Measurements from ENCODE around the gene PLXNA2. TPM values are rescaled to one million over a fixed set of nuclear protein-coding genes. Genes with fewer than 3 reads are reported as not detected.

PLXNA2 gene
- total and polyA plus RNA-seq, 5 donors from 2014 or later, result 0.02 to 0.62 (median 0.16) TPM; not detected in 2

DNA sequence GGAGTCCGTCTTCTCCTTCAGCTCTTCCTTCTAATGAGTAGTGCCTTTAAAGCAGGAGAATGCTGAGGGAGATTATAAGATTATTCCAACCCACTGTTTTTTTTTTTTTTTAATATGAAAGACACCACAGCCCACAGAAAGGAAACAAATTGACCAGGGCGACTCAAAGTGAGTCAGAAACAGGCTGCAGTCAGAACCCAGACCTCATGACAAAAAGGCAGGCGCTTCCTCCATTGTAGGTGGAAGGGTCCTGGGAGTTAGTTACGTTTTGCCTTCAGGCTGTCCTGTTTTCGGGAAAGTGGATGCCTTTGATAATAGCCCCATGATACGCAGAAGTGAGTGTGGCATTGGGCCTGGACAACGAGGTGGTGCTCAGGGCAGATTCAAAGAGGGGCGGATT is 21.0 kb downstream of the PLXNA2 start:
- Mint-ChIP-seq H3K36me3 (no peaks in the 10 kb centered on the region), H3K27ac (no peak overlapping the region)

DNA sequence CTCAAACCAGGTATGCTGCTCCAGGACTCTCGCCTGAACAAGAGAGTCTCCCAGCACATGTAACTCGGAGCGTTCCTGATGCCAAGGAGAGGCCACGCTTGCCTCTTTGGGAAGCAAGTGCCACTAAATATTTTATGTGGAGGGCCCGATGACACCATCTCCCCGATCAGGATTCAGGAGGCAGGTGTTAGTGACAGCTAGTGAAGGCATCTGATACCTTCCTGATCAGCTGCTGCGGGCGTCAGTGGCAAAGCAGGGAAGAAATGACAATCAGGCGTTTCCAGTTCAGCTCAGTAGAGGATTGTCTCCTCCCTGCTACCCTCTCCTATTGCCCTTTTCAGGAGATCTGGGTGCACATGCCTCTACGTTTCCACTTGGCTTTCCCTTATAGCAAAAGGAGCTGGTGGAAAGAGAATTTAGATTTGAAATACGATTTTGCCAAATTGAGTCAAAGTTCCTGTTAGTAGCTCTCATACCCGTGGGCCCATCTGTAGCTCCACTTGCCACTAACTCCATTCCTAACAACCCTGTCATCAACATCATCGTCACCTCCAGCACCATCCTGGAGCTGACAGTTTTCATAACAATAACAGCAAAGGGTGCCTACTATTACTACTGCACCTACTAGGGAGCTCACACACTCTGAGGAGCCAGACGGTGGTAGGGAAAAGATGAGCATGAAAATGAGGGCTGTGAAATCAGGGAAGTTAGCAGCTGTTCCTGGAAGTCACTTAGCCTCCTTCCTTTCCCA is 21.6 kb downstream of the PLXNA2 start:
- Histone ChIP-seq H3K9me3 (ENCODE audit: control insufficient read depth in 2 of 2, low read length in 2 of 2) (no peaks in the 10 kb centered on the region), H3K4me3 (ENCODE audit: low read depth, low read length) (no peak overlapping the region), H3K27ac (ENCODE audit: insufficient read depth, low read length, poor library complexity, severe bottlenecking) (no peak overlapping the region), H3K27me3 (ENCODE audit: control insufficient read depth, insufficient read depth, low read length) (no peaks in the 10 kb centered on the region), H3K36me3 (ENCODE audit: control insufficient read depth, insufficient read depth, low read length) (no peaks in the 10 kb centered on the region), H3K4me1 (ENCODE audit: control insufficient read depth, insufficient read depth, low read length, poor library complexity, severe bottlenecking) (no peaks in the 10 kb centered on the region)
- Mint-ChIP-seq H3K27ac (no peak overlapping the region), H3K4me1 (peaks cover 0 to 2% (median 0%) of the 10 kb centered on the region in 4 donors), H3K27me3 (no peaks in the 10 kb centered on the region), H3K36me3 (no peaks in the 10 kb centered on the region), H3K9me3 (no peaks in the 10 kb centered on the region), H3K4me3 (no peak overlapping the region)
- DNase-seq (no peak), ATAC-seq (ENCODE audit: low read depth in 2 of 2) (no peak)

More for the DNA sequence above, 21.0 kb downstream of the PLXNA2 start:
- H3K27me3 Mint-ChIP-seq, result no peaks in the 10 kb centered on the region
- peaks cover 0 to 2% (median 0%) of the 10 kb centered on the region in 4 donors for H3K4me1 Mint-ChIP-seq
- Histone ChIP-seq H3K27me3 (ENCODE audit: control insufficient read depth, insufficient read depth, low read length) (no peaks in the 10 kb centered on the region), H3K4me1 (ENCODE audit: control insufficient read depth, insufficient read depth, low read length, poor library complexity, severe bottlenecking) (no peaks in the 10 kb centered on the region), H3K4me3 (ENCODE audit: low read depth, low read length) (no peak overlapping the region), H3K27ac (ENCODE audit: insufficient read depth, low read length, poor library complexity, severe bottlenecking) (no peak overlapping the region), H3K36me3 (ENCODE audit: control insufficient read depth, insufficient read depth, low read length) (no peaks in the 10 kb centered on the region), H3K9me3 (ENCODE audit: control insufficient read depth in 2 of 2, low read length in 2 of 2) (no peaks in the 10 kb centered on the region)
- DNase-seq (no peak), ATAC-seq (ENCODE audit: low read depth in 2 of 2) (no peak)
- H3K9me3 Mint-ChIP-seq, result no peaks in the 10 kb centered on the region
- no peak overlapping the region for H3K4me3 Mint-ChIP-seq

DNA sequence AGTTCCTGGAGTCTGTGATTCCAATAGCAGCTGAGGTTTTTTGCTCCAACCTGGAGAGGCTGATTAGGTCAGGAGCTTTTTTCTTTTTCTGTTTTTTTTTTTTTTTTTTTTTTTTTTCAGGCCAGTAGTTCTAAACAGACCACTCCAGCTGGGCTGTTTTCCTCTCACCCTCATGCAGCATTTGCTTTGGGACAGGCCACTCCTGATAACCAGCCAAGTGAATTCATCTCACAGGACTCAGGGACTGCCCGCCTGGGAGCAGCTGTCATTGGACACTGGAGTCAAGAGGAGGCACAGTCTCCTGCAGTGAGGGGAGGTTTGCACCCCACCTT is 22.9 kb downstream of the PLXNA2 start:
- ATAC-seq (ENCODE audit: low read depth in 2 of 2) (no peak), DNase-seq (no peak)
- Mint-ChIP-seq H3K4me1 (peaks cover 0 to 2% (median 0%) of the 10 kb centered on the region in 4 donors), H3K27me3 (no peaks in the 10 kb centered on the region), H3K36me3 (no peaks in the 10 kb centered on the region), H3K4me3 (no peak overlapping the region), H3K9me3 (no peaks in the 10 kb centered on the region), H3K27ac (no peak overlapping the region)
- Histone ChIP-seq H3K27me3 (ENCODE audit: control insufficient read depth, insufficient read depth, low read length) (no peaks in the 10 kb centered on the region), H3K4me1 (ENCODE audit: control insufficient read depth, insufficient read depth, low read length, poor library complexity, severe bottlenecking) (no peaks in the 10 kb centered on the region), H3K27ac (ENCODE audit: insufficient read depth, low read length, poor library complexity, severe bottlenecking) (no peak overlapping the region), H3K9me3 (ENCODE audit: control insufficient read depth in 2 of 2, low read length in 2 of 2) (no peaks in the 10 kb centered on the region), H3K4me3 (ENCODE audit: low read depth, low read length) (no peak overlapping the region), H3K36me3 (ENCODE audit: control insufficient read depth, insufficient read depth, low read length) (no peaks in the 10 kb centered on the region)

DNA sequence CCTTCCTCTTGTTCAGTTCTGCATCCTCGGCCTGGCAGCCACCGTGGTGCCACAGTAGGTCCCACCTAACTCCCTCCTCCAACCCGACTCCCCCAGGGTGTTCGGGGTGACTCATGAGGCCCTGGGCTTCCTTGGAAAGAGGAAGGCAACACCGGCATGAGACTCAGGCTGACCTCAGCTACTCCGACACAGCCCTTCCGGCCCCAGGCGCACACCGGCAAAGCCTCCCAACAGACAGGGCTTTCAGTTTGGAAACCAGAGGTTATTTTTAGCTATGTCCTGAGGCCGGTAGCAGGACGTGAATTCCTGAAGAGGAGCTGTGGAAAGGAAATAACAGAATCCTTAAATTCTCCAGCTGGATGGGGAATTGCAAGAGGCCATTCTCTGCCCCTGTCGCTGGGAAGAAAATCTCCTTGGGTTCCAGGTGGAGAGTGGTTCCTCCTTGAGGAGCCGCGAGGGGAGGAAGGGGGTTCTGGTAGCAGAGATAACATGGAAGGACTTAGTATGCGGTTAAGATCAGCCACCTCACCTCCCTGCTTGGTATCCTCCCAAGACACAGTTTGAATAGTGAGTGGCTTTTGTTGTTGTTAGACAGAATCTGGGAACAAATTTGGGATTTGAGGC is 24.4 kb downstream of the PLXNA2 start:
- DNase-seq, result no peak
- Histone ChIP-seq H3K27me3 (ENCODE audit: control insufficient read depth, insufficient read depth, low read length) (no peaks in the 10 kb centered on the region), H3K36me3 (ENCODE audit: control insufficient read depth, insufficient read depth, low read length) (no peaks in the 10 kb centered on the region), H3K9me3 (ENCODE audit: control insufficient read depth in 2 of 2, low read length in 2 of 2) (no peaks in the 10 kb centered on the region), H3K4me3 (ENCODE audit: low read depth, low read length) (no peak overlapping the region), H3K27ac (ENCODE audit: insufficient read depth, low read length, poor library complexity, severe bottlenecking) (no peak overlapping the region), H3K4me1 (ENCODE audit: control insufficient read depth, insufficient read depth, low read length, poor library complexity, severe bottlenecking) (no peaks in the 10 kb centered on the region)
- Mint-ChIP-seq H3K4me3 (no peak overlapping the region), H3K36me3 (no peaks in the 10 kb centered on the region), H3K4me1 (peaks cover 0 to 2% (median 0%) of the 10 kb centered on the region in 4 donors), H3K27ac (no peak overlapping the region), H3K27me3 (no peaks in the 10 kb centered on the region), H3K9me3 (no peaks in the 10 kb centered on the region)
- no peak for ATAC-seq (ENCODE audit: low read depth in 2 of 2)

DNA sequence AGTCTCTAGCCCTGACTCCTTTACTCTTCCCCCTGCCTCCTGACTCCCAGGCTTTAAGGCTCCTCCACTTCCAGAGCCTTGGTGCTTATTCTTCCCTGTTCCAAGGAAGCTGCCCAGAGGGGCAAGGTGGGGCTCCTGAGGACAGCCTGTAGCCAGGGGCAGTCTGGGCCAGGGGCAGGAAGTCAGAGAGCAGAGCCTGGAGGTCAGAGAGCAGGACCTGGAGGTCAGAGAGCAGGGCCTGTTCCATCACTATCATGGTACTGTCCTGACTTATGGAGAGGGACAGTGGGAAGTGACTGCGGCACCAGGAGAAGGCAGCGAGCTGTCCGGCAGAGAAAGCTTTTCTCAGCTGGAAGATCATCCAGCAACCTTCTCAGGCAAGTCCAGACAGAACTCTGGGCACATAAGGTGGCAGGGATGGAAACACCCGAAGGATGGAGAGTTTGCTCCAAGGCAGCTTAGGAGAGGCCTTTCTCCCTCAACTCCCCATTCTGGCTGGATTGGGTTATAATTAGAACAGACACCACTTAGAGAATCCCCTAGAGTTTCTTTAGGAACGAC is 25.0 kb downstream of the PLXNA2 start:
- no peaks in the 10 kb centered on the region for H3K27me3 ChIP-seq (ENCODE audit: control insufficient read depth, insufficient read depth, low read length)
- H3K4me3 ChIP-seq (ENCODE audit: low read depth, low read length), result no peak overlapping the region
- H3K27ac ChIP-seq (ENCODE audit: insufficient read depth, low read length, poor library complexity, severe bottlenecking), result no peak overlapping the region
- Mint-ChIP-seq H3K27me3 (no peaks in the 10 kb centered on the region), H3K27ac (no peak overlapping the region), H3K36me3 (no peaks in the 10 kb centered on the region), H3K4me3 (no peak overlapping the region), H3K9me3 (no peaks in the 10 kb centered on the region), H3K4me1 (peaks cover 0 to 2% (median 0%) of the 10 kb centered on the region in 4 donors)
- DNase-seq (no peak), ATAC-seq (ENCODE audit: low read depth in 2 of 2) (no peak)
- H3K4me1 ChIP-seq (ENCODE audit: control insufficient read depth, insufficient read depth, low read length, poor library complexity, severe bottlenecking), result no peaks in the 10 kb centered on the region
- no peaks in the 10 kb centered on the region for H3K36me3 ChIP-seq (ENCODE audit: control insufficient read depth, insufficient read depth, low read length)
- no peaks in the 10 kb centered on the region for H3K9me3 ChIP-seq (ENCODE audit: control insufficient read depth in 2 of 2, low read length in 2 of 2)

DNA sequence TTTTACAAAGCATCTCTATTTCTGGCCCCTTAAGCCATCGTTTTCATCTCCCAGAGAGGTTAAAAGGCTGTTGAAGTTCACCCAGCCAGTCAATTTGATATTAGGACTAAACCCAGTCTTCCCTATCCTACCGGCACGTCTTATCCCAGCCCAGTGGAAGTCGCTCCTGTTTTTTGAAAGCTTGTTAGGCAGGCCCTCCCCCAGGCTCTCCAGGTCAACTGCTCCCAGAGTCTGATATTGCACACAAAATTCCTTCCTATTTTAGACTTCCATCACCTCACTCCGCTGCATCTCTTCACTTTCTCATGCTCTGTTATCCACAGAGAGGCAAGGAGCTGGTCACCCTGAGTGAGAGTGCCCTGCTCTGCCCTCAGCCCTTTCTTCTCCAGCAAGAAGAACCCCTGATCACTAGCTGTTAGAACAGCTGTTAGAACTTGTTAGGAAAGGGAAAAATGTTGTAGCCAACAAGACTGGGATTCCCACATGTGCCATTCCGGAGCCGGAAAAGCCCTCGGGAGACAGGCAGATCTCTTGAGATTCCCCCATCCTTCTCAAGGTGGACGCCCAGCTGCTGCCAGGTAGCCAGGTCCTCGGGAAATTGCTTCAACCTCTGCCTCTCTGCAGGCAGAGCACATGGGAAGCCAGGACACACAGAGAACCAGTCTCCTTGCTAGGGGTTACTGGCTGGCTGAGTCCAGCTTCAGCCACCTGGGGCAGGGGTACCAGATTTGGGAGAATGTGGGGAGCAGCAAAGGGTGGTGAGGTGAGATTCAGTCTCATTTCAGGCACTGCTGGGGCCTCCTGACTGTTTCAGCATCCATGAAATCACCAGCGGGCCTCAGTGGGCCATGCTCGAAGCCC is 25.7 kb downstream of the PLXNA2 start:
- ATAC-seq (ENCODE audit: low read depth in 2 of 2), result no peak
- H3K27me3 Mint-ChIP-seq, result no peaks in the 10 kb centered on the region
- no peaks in the 10 kb centered on the region for H3K27me3 ChIP-seq (ENCODE audit: control insufficient read depth, insufficient read depth, low read length)
- H3K9me3 ChIP-seq (ENCODE audit: control insufficient read depth in 2 of 2, low read length in 2 of 2), result no peaks in the 10 kb centered on the region
- no peak overlapping the region for H3K4me3 ChIP-seq (ENCODE audit: low read depth, low read length)
- H3K36me3 ChIP-seq (ENCODE audit: control insufficient read depth, insufficient read depth, low read length), result no peaks in the 10 kb centered on the region
- peaks cover 0 to 2% (median 0%) of the 10 kb centered on the region in 4 donors for H3K4me1 Mint-ChIP-seq
- no peak overlapping the region for H3K27ac Mint-ChIP-seq
- H3K36me3 Mint-ChIP-seq, result no peaks in the 10 kb centered on the region
- DNase-seq, result no peak
- H3K9me3 Mint-ChIP-seq, result no peaks in the 10 kb centered on the region
- H3K4me1 ChIP-seq (ENCODE audit: control insufficient read depth, insufficient read depth, low read length, poor library complexity, severe bottlenecking), result no peaks in the 10 kb centered on the region
- no peak overlapping the region for H3K27ac ChIP-seq (ENCODE audit: insufficient read depth, low read length, poor library complexity, severe bottlenecking)
- H3K4me3 Mint-ChIP-seq, result no peak overlapping the region

DNA sequence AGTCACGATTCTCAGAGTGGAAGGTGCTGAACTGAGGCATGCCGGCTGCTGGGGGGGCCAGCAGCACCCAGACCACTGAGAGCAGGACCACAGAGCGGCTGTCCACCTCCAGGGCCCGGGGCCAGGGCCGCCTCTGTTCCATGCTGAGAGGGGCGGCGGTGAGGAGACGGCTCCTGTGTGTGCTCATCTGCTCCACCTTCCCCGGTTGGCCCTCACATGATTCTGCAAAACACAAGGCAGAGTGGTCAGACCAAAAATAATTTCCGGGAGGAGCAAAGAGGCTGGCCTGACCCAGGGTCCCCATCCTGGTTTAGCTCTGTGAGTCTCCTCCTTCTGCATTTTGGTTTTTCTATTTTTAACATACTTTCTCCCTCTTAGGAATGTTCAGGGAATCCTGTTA is 26.4 kb downstream of the PLXNA2 start:
- Histone ChIP-seq H3K27me3 (ENCODE audit: control insufficient read depth, insufficient read depth, low read length) (no peaks in the 10 kb centered on the region), H3K4me3 (ENCODE audit: low read depth, low read length) (no peak overlapping the region), H3K4me1 (ENCODE audit: control insufficient read depth, insufficient read depth, low read length, poor library complexity, severe bottlenecking) (no peaks in the 10 kb centered on the region), H3K27ac (ENCODE audit: insufficient read depth, low read length, poor library complexity, severe bottlenecking) (no peak overlapping the region), H3K36me3 (ENCODE audit: control insufficient read depth, insufficient read depth, low read length) (no peaks in the 10 kb centered on the region), H3K9me3 (ENCODE audit: control insufficient read depth in 2 of 2, low read length in 2 of 2) (no peaks in the 10 kb centered on the region)
- no peak overlapping the region for H3K4me3 Mint-ChIP-seq
- ATAC-seq (ENCODE audit: low read depth in 2 of 2) (no peak), DNase-seq (no peak)
- no peak overlapping the region for H3K27ac Mint-ChIP-seq
- H3K36me3 Mint-ChIP-seq, result no peaks in the 10 kb centered on the region
- no peaks in the 10 kb centered on the region for H3K9me3 Mint-ChIP-seq
- H3K4me1 Mint-ChIP-seq, result peaks cover 0 to 2% (median 0%) of the 10 kb centered on the region in 4 donors
- no peaks in the 10 kb centered on the region for H3K27me3 Mint-ChIP-seq

All from CD4-positive, CD25-positive, alpha-beta regulatory T cell (primary cell).